Measurements from ENCODE around the gene DCTN2.

DNA sequence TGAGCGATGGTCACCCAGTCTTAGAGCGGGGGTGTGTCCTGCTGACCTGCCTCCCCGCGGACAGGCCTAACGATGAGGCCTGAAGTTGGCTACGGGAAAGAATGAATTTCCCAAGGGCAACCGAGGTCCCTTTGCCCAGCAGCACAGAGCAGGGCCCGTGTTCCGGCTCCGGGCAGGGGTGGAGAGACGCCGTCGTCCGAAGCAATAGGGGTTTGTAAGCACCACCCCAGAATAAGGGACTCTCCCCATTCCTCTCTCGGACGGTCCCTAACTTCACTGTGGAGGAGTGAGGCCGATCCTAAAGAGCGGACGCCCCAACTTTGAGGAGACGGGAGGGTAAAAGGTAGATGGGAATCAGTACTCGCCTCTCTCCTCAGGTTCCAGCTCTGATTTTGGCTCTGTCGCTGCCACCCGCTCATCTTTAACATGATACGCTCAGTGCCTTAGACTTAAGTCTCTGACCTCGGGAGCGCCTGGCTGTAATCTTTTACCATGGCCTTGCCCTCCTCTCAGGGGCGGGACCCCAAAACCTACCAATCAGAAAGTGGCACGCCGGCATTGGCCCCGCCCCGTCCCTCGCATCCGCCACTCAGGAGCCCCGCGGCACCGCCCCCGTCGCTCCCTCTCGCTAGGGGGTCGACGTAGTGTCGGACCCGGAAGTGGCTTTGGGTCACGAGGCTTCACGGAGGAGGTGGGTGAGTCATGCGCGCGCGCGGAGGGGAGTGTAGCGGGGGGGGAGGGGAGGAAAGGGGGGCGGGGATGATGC lies 26.8 kb downstream of the DCTN2 start, which contains the start of gene DDIT3:
- TF ChIP-seq EP300 (IDR thresholded peaks at IDR 0.05), result no peak
- TF ChIP-seq, protein P1, sequence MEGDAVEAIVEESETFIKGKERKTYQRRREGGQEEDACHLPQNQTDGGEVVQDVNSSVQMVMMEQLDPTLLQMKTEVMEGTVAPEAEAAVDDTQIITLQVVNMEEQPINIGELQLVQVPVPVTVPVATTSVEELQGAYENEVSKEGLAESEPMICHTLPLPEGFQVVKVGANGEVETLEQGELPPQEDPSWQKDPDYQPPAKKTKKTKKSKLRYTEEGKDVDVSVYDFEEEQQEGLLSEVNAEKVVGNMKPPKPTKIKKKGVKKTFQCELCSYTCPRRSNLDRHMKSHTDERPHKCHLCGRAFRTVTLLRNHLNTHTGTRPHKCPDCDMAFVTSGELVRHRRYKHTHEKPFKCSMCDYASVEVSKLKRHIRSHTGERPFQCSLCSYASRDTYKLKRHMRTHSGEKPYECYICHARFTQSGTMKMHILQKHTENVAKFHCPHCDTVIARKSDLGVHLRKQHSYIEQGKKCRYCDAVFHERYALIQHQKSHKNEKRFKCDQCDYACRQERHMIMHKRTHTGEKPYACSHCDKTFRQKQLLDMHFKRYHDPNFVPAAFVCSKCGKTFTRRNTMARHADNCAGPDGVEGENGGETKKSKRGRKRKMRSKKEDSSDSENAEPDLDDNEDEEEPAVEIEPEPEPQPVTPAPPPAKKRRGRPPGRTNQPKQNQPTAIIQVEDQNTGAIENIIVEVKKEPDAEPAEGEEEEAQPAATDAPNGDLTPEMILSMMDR (IDR thresholded peaks at IDR 0.05), result no peak
- TF ChIP-seq POLR2A (IDR thresholded peaks at IDR 0.05; ENCODE audit: low read depth), result peak; percentile 98
- peak; percentile 99 to 100 for TF ChIP-seq POLR2AphosphoS5 (IDR thresholded peaks at IDR 0.05)
